IPS DF 4.7 (cell line): Measurements from ENCODE around the gene TRAPPC5.

Source experiments
- DNase-seq: peaks from one replicate; pipeline ENCODE4 v3.0.0-alpha.2; 2013; ENCODE audit warnings: low spot score; ENCODE audit errors: extremely low read depth

Gene TRAPPC5

DNA sequence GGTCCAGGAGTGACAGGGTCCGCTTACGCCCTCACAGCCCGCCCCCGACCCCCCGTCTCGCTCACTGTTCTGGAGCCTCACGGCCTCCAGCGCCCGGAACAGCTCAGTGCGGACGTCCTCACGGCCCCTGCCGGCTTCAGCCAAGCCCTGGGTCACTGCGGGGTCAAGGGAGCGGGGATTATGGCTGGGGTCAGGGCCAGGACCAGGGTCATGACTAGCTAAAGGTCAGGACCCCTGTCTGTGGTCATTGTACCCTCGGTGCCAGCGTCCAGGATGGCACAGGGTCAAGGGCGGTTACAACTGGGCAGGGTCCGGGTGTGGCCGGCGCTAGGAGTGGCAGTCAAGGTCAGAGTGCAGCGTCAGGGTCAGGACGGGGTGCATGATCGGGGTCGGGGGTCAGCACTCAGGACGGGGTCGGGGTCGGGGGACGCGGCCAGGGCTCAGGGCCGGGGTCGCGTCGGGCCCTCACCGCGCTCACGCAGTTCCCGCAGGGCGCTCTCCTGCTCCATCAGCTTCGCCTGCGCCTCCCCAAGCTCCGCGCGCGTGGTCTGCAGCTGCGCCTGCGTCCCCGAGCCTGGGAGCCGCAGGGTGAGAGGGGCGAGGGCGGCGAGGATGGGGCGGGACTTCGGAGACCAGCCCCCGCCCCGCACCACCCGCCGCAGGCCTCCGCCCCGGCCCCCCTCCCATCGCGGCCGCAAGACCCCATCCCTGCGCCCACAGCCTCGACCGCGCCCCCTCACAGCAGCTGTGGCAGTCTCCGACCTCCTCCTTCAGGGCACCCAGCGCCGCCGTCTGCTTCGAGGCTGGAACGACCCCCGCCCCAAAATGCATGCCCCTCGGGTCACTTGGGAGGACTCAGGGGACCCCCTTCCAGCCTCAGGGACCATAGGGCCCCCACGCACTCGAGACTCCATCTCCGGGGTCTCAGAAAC is 49.9 kb downstream of the TRAPPC5 start:
- no peak for DNase-seq

DNA sequence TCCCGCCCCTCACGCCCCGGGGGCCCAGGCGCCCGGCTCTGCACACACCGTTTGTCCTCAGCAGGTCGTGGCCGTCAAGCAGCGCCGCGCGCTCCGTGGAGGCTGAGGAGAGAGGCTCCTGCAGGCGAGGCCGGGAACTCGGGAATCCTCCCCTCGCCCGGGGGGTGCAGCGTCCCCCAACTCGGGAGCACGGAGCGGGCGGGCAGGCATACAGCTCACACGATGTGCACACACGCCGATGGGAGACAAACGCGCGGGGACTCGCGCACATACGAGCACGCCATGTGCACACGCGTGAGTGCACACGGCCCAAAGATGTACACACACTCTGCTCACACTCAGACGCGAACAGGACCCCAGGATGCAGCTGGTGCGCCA is 50.6 kb downstream of the TRAPPC5 start:
- DNase-seq, result no peak

- no peak for DNase-seq
Observed at GRCh38 chr19:7731615-7732014, 51.0 kb downstream of the TRAPPC5 start.

GRCh38 chr19:7732045-7732444 is 51.4 kb downstream of the TRAPPC5 start, which contains the start of gene CLEC4G:
CLEC4G (minus strand) TSS chr19:7732110; CDS start chr19:7732102, 8 bp downstream.
- DNase-seq, result no peak

- no peak for DNase-seq
Observed at GRCh38 chr19:7733376-7733775, 52.7 kb downstream of the TRAPPC5 start.

DNA sequence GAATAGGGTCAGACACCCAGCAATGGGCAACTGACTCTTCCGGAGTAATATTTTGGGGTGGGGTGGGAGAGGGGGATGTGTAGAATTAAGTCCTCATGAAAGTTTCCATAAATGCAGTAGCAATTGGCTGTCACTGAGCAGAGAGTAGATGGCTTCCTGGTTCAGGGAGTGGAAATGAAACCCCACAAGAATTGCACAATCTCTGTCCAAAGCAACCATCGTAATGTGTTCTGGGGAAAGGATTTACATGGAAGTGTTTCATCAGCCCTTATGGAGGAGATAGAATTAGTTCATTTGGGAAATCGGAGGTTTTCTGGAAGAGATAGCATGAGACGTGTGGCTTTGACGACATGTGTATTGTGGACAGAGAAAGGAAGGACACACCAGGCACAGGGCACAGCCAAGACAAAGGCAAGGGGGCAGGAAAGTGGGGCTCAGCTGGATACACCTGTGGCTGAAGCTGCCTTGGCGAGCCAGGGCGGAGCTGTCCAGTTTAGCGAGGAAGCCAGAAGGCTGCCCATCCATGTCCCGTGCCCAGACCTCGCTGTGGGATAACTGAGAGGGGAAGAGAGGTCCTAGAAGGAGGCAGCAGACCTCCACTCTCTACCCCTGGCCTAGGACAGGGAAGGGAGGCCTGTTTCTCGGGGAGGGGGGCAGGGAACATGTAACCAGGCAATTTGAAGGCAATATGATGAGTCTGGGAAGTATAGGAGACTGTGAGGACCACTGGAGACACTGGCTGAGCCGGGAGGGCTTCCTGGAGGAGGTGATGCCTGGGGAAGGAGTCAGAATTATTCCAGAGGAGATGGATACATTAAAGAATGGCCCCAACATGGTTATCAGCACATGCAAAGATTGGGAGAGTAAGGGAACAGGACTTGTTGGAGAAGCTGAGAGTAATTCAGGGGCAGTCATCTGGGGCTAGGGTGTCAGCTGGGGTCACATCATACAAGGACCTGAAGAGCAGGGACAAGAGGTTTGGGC is 53.9 kb downstream of the TRAPPC5 start:
- DNase-seq, result no peak

DNA sequence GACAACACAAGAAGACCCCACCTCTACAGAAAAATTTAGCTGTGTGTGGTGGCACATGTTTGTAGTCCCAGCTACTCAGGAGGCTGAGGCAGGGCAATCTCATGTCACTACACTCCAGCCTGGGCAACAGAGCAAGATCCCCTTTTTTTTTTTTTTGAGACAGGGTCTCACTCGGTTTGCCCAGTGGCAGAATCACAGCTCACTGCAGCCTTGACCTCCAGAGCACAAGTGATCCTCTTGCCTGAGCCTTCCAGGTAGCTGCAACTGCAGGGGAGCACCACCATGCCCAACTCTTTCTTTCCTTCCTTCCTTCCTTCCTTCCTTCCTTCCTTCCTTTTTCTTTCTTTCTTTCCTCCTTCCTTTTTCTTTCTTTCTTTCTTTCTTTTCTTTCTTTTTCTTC is 55.5 kb downstream of the TRAPPC5 start:
- DNase-seq, result no peak

DNA sequence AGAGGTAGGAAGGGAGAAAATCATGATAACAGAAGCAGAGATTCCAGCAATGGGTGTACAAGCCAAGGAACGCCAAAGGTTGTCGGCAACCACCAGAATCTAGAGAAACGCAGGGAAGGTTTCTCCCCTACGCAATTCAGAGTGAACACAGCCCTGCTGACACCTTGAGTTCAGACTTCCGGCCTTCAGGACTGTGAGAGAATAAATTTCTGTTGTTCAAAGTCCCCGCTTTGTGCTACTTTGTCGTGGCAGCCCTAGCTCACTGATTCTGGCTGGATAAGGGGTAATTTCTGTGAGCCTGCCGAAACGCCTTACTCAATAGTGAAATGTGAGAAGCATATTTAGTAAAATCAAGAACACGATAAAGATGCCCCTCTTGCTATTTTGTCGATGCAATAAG is 56.6 kb downstream of the TRAPPC5 start:
- DNase-seq, result no peak
